SK-N-SH treated with all-trans-retinoic acid at 6 μM for 48 hours (cell line): ENCODE measurements around the gene CMIP.

Source experiments
- ATAC-seq: fragments of 200-7000 bp; cut with Tn5 transposase; 3 replicates; pipeline ENCODE4 v1.9.1; 2020; ENCODE audit warnings: mild to moderate bottlenecking, moderate library complexity
- ARNTL ChIP-seq: fragments of 450-650 bp; formaldehyde crosslinking; IDR thresholded peaks from 2 replicates; pipeline ENCODE4 v1.5.0; 2020; ENCODE audit warnings: low read depth, mild to moderate bottlenecking, moderate library complexity, borderline replicate concordance
- BACH2 ChIP-seq: fragments of 250-450 bp; sonication (Bioruptor Pico); IDR thresholded peaks from 2 replicates; pipeline ENCODE4 v1.9.0; 2021; ENCODE audit warnings: mild to moderate bottlenecking, borderline replicate concordance
- CSDC2 ChIP-seq: fragments of 250-450 bp; sonication (Bioruptor Pico); IDR thresholded peaks from 2 replicates; pipeline ENCODE4 v1.5.0; 2020; ENCODE audit warnings: mild to moderate bottlenecking, moderate library complexity
- ESRRG ChIP-seq: fragments of 250-450 bp; sonication (Bioruptor Pico); IDR thresholded peaks from 2 replicates; pipeline ENCODE4 v1.6.1; 2021; ENCODE audit warnings: mild to moderate bottlenecking
- GLIS3 ChIP-seq: fragments of 250-450 bp; sonication (Bioruptor Pico); IDR thresholded peaks from 2 replicates; pipeline ENCODE4 v1.5.0; 2020; ENCODE audit warnings: mild to moderate bottlenecking, moderate library complexity
- ISL1 ChIP-seq: fragments of 250-450 bp; sonication (Bioruptor Pico); IDR thresholded peaks from 2 replicates; pipeline ENCODE4 v2.1.2; 2022; ENCODE audit warnings: mild to moderate bottlenecking, moderate library complexity
- OSR1 ChIP-seq: fragments of 250-450 bp; sonication (Bioruptor Pico); IDR thresholded peaks from 2 replicates; pipeline ENCODE4 v1.8.0; 2022; ENCODE audit warnings: moderate library complexity, mild to moderate bottlenecking, inconsistent platforms
- PPARA ChIP-seq: fragments of 250-450 bp; sonication (Bioruptor Pico); IDR thresholded peaks from 2 replicates; pipeline ENCODE4 v1.5.0; 2020; ENCODE audit warnings: mild to moderate bottlenecking, borderline replicate concordance
- RARB ChIP-seq: fragments of 250-450 bp; sonication (Bioruptor Pico); IDR thresholded peaks from 2 replicates; pipeline ENCODE4 v1.8.0; 2021; ENCODE audit warnings: mild to moderate bottlenecking, moderate library complexity
- TCF4 ChIP-seq: fragments of 250-450 bp; sonication (Bioruptor Pico); IDR thresholded peaks from 2 replicates; pipeline ENCODE4 v1.8.0; 2021; ENCODE audit warnings: mild to moderate bottlenecking, moderate library complexity, borderline replicate concordance
- TOX ChIP-seq: fragments of 250-450 bp; sonication (Bioruptor Pico); IDR thresholded peaks from 2 replicates; pipeline ENCODE4 v1.8.0; 2021; ENCODE audit warnings: mild to moderate bottlenecking, moderate library complexity, borderline replicate concordance
- ZC3H10 ChIP-seq: fragments of 250-450 bp; sonication (Bioruptor Pico); IDR thresholded peaks from 2 replicates; pipeline ENCODE4 v1.5.1; 2021; ENCODE audit warnings: mild to moderate bottlenecking, moderate library complexity
- ZFP3 ChIP-seq: fragments of 250-450 bp; sonication (Bioruptor Pico); IDR thresholded peaks from 2 replicates; pipeline ENCODE4 v1.5.0; 2020; ENCODE audit warnings: mild to moderate bottlenecking, moderate library complexity
- ZFP30 ChIP-seq: fragments of 450-650 bp; formaldehyde crosslinking; IDR thresholded peaks from 2 replicates; pipeline ENCODE4 v1.5.0; 2022; ENCODE audit warnings: mild to moderate bottlenecking, moderate library complexity
- ZNF565 ChIP-seq: fragments of 450-650 bp; formaldehyde crosslinking; conservative IDR thresholded peaks from 2 replicates; pipeline ENCODE4 v1.5.0; 2020; ENCODE audit warnings: low read depth, mild to moderate bottlenecking, moderate library complexity
- ZNF70 ChIP-seq: fragments of 450-650 bp; formaldehyde crosslinking; IDR thresholded peaks from 2 replicates; pipeline ENCODE4 v1.5.0; 2020; ENCODE audit warnings: mild to moderate bottlenecking, moderate library complexity
- ZNF8 ChIP-seq: fragments of 450-650 bp; formaldehyde crosslinking; IDR thresholded peaks from 2 replicates; pipeline ENCODE4 v1.5.0; 2020; ENCODE audit warnings: mild to moderate bottlenecking, moderate library complexity
- TF ChIP-seq, protein P1 (sequence below): fragments of 250-450 bp; sonication (Bioruptor Pico); IDR thresholded peaks from 2 replicates; pipeline ENCODE4 v1.5.0; 2020; ENCODE audit warnings: mild to moderate bottlenecking, moderate library complexity
- TF ChIP-seq, protein P2 (sequence below): fragments of 250-450 bp; sonication (Bioruptor Pico); IDR thresholded peaks from 2 replicates; pipeline ENCODE4 v1.8.0; 2020; ENCODE audit warnings: mild to moderate bottlenecking, moderate library complexity, borderline replicate concordance
- TF ChIP-seq, protein P3 (sequence below): fragments of 250-450 bp; sonication (Bioruptor Pico); IDR thresholded peaks from 2 replicates; pipeline ENCODE4 v1.8.0; 2021; ENCODE audit warnings: low read depth, mild to moderate bottlenecking, moderate library complexity, borderline replicate concordance

Gene CMIP

GRCh38 chr16:81464279-81464678, 19.7 kb downstream of the CMIP start:
- no peak for TF ChIP-seq ISL1 (CRISPR knock-in tag)
- no peak for ATAC-seq

DNA sequence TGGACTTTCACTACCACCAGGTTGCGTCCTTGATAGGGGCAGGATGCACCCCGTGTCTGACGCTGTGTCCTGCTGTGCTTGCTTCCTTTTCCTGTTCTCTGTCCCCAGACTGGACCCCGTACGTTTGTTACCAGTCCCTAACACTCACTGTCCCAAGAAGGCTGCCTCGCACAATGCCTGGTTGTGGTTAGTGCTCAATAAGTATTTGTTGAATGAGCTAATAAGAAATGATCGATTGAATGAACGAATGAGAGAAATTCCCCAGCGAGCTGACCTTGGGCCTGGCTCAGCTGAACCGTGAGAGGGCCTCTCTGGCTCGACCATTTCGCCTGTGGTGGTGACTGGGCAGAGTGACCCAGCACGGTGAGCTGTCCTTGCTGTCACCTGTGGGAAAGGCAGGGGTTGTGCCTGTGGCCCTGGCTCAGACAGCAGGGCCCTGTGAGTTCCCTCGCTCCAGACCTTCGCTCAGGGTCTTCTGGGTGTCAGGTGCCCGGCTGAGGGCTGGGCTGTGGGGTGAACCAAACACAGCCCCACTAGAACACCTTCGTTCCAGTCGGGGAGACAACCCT, 20.9 kb downstream of the CMIP start:
- no peak for ATAC-seq
- no peak for TF ChIP-seq OSR1 (CRISPR knock-in tag)
- no peak for TF ChIP-seq TOX (CRISPR knock-in tag)
- no peak for TF ChIP-seq ZFP30 (CRISPR knock-in tag)

DNA sequence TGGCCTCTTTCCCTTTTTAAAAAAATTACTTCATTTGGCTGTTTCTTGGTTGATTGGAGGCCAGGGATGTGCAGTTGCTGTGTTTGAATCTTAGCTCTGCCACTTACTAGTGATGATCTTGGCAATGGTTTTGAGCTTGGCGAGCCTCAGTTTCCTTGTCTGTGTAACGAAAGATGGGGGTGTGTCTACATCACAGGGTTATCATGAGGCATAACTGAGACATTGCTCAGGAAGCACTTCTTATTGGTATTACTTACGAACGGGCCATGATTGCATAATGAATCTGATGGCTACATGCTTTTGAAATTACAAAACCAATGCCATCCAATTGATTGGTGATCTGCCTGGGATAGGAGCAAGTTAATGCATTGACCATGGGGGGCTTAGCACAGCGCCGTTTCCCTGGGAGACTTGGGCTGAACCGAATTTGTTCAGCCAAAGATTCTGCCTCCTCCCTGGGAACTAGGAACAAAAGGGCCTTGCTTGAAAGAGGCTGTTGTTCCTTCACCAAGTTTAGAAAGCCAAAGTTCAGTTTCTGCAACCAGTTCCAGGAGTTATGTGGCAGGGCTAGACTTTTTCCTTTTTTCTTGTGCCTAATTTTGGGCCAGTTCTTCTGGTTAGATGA, 21.9 kb downstream of the CMIP start:
- TF ChIP-seq ESRRG = no peak
- TF ChIP-seq OSR1 (CRISPR knock-in tag) = no peak
- TF ChIP-seq GLIS3 (CRISPR knock-in tag) = no peak
- no peak for TF ChIP-seq ZFP3 (CRISPR knock-in tag)
- no peak for TF ChIP-seq CSDC2 (CRISPR knock-in tag)
- no peak for TF ChIP-seq ARNTL (CRISPR knock-in tag)
- no peak for TF ChIP-seq TCF4 (CRISPR knock-in tag)
- no peak for TF ChIP-seq ISL1 (CRISPR knock-in tag)
- TF ChIP-seq ZNF565 (CRISPR knock-in tag) = no peak
- no peak for TF ChIP-seq ZFP30 (CRISPR knock-in tag)
- TF ChIP-seq, protein P1, sequence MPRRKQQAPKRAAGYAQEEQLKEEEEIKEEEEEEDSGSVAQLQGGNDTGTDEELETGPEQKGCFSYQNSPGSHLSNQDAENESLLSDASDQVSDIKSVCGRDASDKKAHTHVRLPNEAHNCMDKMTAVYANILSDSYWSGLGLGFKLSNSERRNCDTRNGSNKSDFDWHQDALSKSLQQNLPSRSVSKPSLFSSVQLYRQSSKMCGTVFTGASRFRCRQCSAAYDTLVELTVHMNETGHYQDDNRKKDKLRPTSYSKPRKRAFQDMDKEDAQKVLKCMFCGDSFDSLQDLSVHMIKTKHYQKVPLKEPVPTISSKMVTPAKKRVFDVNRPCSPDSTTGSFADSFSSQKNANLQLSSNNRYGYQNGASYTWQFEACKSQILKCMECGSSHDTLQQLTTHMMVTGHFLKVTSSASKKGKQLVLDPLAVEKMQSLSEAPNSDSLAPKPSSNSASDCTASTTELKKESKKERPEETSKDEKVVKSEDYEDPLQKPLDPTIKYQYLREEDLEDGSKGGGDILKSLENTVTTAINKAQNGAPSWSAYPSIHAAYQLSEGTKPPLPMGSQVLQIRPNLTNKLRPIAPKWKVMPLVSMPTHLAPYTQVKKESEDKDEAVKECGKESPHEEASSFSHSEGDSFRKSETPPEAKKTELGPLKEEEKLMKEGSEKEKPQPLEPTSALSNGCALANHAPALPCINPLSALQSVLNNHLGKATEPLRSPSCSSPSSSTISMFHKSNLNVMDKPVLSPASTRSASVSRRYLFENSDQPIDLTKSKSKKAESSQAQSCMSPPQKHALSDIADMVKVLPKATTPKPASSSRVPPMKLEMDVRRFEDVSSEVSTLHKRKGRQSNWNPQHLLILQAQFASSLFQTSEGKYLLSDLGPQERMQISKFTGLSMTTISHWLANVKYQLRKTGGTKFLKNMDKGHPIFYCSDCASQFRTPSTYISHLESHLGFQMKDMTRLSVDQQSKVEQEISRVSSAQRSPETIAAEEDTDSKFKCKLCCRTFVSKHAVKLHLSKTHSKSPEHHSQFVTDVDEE = no peak
- ATAC-seq = no peak

DNA sequence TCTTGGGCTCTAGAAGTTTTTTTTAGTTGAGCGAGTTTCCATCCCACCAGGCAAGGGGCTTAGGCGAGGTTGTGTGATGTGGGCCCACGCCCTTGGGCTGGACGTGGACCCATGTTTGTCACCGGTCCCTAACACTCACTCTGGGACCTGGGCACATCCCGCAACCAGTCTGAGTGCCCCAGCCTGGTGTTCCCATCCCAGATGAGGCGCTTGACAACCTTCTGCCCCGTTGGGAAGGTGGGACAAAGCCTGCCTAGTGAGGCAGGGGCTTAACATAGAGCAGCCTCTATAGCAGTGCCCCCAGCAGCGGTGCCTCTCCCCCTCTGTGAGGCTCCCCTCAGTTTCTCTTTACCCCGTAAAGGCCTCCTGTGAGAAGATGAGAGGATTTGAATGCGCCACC, 22.5 kb downstream of the CMIP start:
- no peak for TF ChIP-seq PPARA (CRISPR knock-in tag)
- no peak for TF ChIP-seq ARNTL (CRISPR knock-in tag)
- no peak for TF ChIP-seq ZC3H10 (CRISPR knock-in tag)
- ATAC-seq = no peak

- TF ChIP-seq ZNF8 (no peak), ZNF70 (CRISPR knock-in tag) (no peak), RARB (CRISPR knock-in tag) (no peak), CSDC2 (CRISPR knock-in tag) (no peak), BACH2 (no peak)
- TF ChIP-seq, protein P1 = no peak
- TF ChIP-seq, protein P2, sequence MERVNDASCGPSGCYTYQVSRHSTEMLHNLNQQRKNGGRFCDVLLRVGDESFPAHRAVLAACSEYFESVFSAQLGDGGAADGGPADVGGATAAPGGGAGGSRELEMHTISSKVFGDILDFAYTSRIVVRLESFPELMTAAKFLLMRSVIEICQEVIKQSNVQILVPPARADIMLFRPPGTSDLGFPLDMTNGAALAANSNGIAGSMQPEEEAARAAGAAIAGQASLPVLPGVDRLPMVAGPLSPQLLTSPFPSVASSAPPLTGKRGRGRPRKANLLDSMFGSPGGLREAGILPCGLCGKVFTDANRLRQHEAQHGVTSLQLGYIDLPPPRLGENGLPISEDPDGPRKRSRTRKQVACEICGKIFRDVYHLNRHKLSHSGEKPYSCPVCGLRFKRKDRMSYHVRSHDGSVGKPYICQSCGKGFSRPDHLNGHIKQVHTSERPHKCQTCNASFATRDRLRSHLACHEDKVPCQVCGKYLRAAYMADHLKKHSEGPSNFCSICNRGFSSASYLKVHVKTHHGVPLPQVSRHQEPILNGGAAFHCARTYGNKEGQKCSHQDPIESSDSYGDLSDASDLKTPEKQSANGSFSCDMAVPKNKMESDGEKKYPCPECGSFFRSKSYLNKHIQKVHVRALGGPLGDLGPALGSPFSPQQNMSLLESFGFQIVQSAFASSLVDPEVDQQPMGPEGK (CRISPR knock-in tag) = no peak
- TF ChIP-seq, protein P3, sequence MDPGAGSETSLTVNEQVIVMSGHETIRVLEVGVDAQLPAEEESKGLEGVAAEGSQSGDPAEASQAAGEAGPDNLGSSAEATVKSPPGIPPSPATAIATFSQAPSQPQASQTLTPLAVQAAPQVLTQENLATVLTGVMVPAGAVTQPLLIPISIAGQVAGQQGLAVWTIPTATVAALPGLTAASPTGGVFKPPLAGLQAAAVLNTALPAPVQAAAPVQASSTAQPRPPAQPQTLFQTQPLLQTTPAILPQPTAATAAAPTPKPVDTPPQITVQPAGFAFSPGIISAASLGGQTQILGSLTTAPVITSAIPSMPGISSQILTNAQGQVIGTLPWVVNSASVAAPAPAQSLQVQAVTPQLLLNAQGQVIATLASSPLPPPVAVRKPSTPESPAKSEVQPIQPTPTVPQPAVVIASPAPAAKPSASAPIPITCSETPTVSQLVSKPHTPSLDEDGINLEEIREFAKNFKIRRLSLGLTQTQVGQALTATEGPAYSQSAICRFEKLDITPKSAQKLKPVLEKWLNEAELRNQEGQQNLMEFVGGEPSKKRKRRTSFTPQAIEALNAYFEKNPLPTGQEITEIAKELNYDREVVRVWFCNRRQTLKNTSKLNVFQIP = no peak
Measured at GRCh38 chr16:81467815-81468214, 23.2 kb downstream of the CMIP start.

More at GRCh38 chr16:81467815-81468214, 23.2 kb downstream of the CMIP start:
- ATAC-seq = no peak
